HepG2 (cell line): ENCODE measurements around the gene ALDOA. TPM values are rescaled to one million over a fixed set of nuclear protein-coding genes. Genes with fewer than 3 reads are reported as not detected.

Experiments
- KLF11 ChIP-seq: IDR thresholded peaks from 2 replicates; pipeline ENCODE4 v1.6.1; 2016; ENCODE audit warnings: missing compliant biosample characterization
- KLF13 ChIP-seq: sonication (generic); formaldehyde crosslinking; IDR thresholded peaks from 2 replicates; pipeline ENCODE4 v1.4.0; 2020; ENCODE audit warnings: mild to moderate bottlenecking, missing genetic modification reagents
- SAP130 ChIP-seq: IDR thresholded peaks from 2 replicates; pipeline ENCODE4 v1.6.1; 2016; ENCODE audit warnings: low read depth
- SIN3A ChIP-seq: IDR thresholded peaks from 2 replicates; pipeline ENCODE4 v1.6.1; 2011; ENCODE audit warnings: low read depth, mild to moderate bottlenecking, control low read depth, low read length, borderline replicate concordance
- ZSCAN31 ChIP-seq: sonication (generic); formaldehyde crosslinking; IDR thresholded peaks from 2 replicates; pipeline ENCODE4 v1.5.0; 2020; ENCODE audit warnings: low read depth, mild to moderate bottlenecking, missing genetic modification reagents
- polyA plus RNA-seq, 8 experiments: library from polyadenylated mRNA; depleted of rRNA in 3 of 8; stranded (reverse) in 7 of 8; unstranded in 1 of 8; fragments of >200 nt; fragmentation: Illumina TruSeq in 4 of 8; extraction: Trizol in 4 of 8; gene quantifications; 2 replicates each; pipeline versions ENCODE4 v1.2.1 to v1.2.3, GENCODE V29; 2011 to 2016; ENCODE audit warnings: low read depth in 4 of 8, missing spikeins in 1 of 8, mixed read lengths in 1 of 8; ENCODE audit not compliant: insufficient read depth in 1 of 8
- total RNA-seq, 5 experiments: library from RNA; depleted of rRNA; stranded (reverse); fragments of >200 nt; fragmentation: Illumina TruSeq; extraction: Trizol; gene quantifications; 2 replicates each; pipeline ENCODE4 v1.2.3, GENCODE V29; 2016; ENCODE audit warnings: low read depth in 1 of 5
- TF ChIP-seq, protein P1 (sequence below): sonication (generic); formaldehyde crosslinking; IDR thresholded peaks from 2 replicates; pipeline ENCODE4 v1.5.0; 2020; ENCODE audit warnings: mild to moderate bottlenecking, low read depth, missing genetic modification reagents, borderline replicate concordance
- TF ChIP-seq, protein P2 (sequence below): sonication (generic); formaldehyde crosslinking; conservative IDR thresholded peaks from 2 replicates; pipeline ENCODE4 v1.8.0; 2022; ENCODE audit warnings: mild to moderate bottlenecking, moderate library complexity, missing genetic modification reagents

The ALDOA gene
- total and polyA plus RNA-seq, 2 of the 13 experiments (the other 11 are each of a cell fraction or from before 2014, with no cell fraction given) = 925 to 1,884 TPM

DNA sequence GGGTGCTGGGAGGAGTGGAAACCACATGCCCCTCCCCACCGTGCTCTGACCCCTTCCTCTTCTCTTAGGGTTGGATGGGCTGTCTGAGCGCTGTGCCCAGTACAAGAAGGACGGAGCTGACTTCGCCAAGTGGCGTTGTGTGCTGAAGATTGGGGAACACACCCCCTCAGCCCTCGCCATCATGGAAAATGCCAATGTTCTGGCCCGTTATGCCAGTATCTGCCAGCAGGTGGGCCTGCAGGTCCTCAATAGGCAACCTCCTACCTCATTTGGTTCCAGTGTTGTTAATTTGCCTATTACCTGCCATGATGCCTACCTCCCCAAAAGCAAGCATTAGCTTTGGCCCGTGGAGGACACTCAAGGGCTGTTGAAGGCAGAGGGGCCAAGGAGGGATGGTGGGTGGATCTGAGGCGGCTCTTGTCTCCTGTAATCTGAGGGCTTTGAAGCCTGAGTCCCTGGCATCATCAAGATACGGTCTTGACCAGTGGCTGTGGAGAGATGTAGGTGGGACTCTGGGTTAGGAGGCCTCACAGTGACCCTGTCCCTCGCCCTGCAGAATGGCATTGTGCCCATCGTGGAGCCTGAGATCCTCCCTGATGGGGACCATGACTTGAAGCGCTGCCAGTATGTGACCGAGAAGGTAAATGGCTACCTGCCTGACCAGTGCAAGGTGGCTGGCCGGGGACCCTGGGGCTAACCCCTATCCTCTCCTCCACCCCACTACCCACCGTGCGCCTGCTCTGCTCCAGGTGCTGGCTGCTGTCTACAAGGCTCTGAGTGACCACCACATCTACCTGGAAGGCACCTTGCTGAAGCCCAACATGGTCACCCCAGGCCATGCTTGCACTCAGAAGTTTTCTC is 3.4 kb downstream of the ALDOA start (continued):
- TF ChIP-seq, protein P1, sequence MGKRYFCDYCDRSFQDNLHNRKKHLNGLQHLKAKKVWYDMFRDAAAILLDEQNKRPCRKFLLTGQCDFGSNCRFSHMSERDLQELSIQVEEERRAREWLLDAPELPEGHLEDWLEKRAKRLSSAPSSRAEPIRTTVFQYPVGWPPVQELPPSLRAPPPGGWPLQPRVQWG (CRISPR knock-in tag) = peak; percentile 91; the same call in 1 of the 2 replicates
- TF ChIP-seq SAP130 (CRISPR knock-in tag) = peak; percentile 43
- no peak for TF ChIP-seq ZSCAN31
- 0 out of 2 replicates have a peak, but pooled peaks have one; percentile 19 for TF ChIP-seq KLF11 (CRISPR knock-in tag)
- TF ChIP-seq KLF13 (CRISPR knock-in tag) = 0 out of 2 replicates have a peak, but pooled peaks have one; percentile 27
- TF ChIP-seq, protein P2, sequence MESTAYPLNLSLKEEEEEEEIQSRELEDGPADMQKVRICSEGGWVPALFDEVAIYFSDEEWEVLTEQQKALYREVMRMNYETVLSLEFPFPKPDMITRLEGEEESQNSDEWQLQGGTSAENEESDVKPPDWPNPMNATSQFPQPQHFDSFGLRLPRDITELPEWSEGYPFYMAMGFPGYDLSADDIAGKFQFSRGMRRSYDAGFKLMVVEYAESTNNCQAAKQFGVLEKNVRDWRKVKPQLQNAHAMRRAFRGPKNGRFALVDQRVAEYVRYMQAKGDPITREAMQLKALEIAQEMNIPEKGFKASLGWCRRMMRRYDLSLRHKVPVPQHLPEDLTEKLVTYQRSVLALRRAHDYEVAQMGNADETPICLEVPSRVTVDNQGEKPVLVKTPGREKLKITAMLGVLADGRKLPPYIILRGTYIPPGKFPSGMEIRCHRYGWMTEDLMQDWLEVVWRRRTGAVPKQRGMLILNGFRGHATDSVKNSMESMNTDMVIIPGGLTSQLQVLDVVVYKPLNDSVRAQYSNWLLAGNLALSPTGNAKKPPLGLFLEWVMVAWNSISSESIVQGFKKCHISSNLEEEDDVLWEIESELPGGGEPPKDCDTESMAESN = no peak
- 0 out of 2 replicates have a peak, but pooled peaks have one; percentile 17 for TF ChIP-seq SIN3A
